Inflammatory macrophage treated with lipopolysaccharide for 1 hour (primary cell): Measurements from ENCODE around the gene SLC25A34.

ENCODE experiments used
- DNase-seq, 2 donors: peaks; one replicate each; pipeline ENCODE4 v3.0.0-alpha.2; 2020 to 2022

SLC25A34 gene

DNA sequence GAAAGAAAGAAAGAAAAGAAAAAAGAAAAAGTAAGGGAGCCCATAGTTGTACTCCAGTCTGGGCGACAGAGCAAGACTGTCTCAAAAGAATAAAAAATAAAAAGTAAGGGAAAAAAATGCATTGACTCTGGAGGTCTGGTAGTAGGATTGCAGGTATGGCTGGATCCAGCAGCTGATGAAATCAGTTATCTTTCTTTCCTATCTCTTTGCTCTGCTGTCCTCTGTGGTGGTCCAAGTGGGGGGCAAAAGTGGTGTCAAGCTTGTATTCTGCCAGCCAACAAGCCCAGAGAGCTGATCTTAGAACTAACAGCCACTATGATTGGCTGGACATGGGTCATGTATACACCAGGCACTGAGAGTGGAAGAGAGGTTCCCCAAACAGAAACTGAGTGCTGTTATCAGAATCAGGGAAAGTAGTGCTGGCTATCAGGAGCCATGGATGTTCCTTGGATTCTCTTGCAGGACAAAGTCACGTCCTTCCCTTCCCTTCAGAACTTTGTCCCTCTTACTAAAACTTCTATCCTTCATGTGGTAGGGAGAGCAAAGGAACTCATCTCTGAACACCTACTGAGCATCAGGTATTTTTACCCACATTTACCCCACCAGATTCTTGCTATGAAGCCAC, 19.1 kb downstream of the SLC25A34 start:
- no peak for DNase-seq

DNA sequence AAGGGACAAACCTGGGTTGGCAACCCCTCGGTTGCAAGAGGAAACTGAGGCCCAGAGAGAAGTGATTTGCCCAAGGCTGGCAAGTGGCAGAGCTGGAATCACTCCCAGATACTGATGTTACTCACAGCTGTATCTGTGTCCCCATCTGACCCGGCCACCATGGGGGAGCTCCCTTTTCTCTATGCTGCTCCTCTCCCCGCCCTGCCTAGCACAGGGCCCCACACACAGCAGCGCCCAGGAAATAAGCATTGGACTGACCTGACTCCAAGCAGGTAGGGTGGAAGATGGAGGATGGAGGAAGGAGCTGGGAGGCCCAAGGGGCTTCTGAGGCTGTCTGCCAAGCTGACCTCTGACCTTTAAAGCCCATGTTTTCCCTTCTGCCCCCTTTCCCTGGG, 19.6 kb downstream of the SLC25A34 start:
- DNase-seq = no peak

DNA sequence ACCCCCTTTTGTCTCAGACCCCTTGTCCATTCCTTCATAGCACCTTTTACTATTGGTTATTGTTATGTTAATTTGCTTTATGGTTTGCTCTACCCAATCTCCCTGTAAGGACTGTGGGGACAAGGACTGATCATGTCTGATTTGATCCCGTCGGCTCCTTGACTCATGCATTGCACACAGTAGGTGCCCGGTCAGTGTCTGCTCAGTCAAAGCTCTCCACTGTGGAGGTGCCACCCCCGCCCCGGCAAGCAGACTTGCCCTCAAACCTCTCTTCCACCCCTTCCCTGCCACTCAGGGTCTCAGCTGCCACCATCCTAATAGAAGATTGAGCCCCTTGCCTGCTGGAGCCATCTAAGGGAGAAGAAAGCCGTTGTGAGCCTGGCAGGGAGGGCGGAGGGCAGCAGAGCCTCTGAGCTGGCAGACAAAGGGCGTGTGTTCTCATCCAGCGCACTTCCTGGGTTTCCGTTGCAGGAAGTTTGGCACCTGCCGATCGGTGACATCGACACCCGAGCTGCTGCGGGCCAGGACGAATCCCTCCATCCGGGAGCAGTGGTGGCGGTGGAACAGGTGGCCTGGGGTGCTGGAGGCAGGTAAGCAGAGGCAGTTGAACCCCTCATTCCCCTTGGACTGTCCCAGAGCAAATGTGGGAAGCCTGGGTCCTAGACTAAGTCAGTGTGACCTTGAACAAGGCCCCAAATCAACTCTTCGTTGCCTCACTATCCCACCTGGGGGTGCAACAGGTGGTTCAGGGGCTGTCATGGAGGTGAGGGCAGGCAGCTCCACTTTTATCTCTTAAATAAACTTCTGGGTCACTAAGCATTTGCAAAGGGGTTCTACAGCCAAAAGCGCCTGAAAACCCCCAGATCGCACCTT, 20.3 kb downstream of the SLC25A34 start:
- no peak for DNase-seq

DNA sequence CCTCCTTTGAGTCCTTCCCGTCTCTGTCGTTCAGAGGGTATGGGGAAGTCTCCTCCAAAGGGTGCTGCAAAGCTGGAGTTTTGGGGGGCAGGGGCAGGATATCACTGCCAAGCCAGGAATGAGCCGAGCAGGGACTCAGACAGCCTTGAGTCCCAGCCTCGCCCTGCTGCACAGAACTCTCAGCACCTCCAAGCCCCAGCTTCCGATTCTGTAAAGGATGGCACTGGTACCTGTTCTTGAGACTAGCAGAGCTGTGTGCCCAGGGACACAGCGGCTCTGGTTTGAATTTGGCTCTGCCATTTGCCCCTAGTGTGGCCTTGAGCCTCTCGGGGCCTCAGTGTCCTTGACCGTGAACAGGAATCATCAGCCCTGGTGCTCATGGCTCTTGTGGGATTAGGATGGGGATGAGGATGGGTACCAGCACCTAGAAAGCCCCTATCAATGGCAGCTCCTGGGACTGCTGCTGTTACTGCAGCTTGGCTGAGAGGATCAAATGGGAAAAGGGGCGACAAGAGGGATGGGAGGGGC, 21.0 kb downstream of the SLC25A34 start:
- DNase-seq = peak in 1 of 2 donors; percentile 11

DNA sequence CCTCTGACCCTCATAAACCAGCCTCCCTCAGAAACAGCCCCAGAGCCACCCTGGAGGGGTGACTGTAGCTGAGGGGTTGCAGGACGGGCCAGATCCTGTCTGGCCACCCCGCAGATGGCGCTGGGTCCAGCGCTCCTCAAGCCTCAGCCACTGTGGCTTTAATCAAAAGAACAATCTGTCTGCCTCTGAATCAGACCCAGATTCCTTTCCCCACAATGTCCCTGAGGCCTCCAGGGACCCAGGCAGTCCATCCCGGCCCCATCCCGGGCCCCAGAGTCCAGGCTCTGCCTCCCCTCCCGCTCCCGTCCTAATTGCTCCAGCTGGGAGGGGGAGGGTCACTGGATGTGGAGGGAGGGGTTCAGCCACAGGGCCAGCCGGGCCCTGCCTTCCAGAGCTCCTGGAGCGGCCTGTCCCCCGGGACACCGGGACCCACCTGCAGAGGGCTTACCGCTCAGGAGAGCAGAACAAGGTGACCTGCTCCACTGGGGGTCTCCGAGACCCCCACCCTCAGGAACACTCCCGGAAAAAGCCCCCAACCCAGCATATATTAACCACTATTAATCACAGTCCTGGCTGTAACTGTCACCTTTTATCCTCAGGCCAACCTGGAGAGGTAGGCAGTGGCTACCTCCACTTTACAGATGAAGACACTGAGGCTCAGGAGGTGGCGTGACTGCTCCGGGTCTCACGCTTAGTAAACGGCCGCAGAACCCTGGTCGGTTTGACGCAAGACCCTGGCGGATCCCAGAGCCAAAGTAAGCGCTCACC, 21.7 kb downstream of the SLC25A34 start:
- DNase-seq = no peak

DNA sequence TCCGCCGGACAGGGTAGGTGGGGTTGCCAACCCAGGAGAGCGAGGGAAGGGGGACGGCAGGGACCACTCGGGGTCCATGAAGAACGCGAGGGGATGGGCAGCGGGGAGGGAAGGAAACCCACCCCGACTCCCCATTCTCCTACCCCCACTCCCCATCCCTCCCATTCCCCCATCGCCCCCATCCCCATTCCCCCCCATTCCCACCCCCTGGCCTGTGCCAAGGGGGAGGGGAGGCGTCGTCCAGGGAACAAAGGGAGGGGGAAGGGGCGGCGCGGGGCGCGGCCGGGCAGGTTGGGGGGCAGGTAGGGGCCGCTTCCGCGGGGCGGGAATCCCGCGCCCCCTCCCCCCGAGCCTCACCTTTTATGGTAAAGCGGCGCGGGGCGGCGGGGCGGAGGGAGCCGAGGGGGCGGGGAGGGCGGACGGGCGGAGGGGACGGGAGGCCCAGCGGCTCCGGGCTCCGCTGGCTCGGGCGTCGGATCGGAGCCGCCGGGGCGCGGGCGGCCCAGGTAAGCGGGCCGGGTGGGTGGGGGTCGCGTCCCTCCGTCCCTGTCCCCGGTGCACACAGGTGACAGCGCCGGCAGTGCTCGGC, 22.4 kb downstream of the SLC25A34 start, which contains the start of gene FBLIM1:
Gene FBLIM1, plus strand, starts transcription at position 453 of the 589 bp plus-strand sequence. CDS start 6,189 bp downstream, outside the sequence.
- no peak for DNase-seq

DNA sequence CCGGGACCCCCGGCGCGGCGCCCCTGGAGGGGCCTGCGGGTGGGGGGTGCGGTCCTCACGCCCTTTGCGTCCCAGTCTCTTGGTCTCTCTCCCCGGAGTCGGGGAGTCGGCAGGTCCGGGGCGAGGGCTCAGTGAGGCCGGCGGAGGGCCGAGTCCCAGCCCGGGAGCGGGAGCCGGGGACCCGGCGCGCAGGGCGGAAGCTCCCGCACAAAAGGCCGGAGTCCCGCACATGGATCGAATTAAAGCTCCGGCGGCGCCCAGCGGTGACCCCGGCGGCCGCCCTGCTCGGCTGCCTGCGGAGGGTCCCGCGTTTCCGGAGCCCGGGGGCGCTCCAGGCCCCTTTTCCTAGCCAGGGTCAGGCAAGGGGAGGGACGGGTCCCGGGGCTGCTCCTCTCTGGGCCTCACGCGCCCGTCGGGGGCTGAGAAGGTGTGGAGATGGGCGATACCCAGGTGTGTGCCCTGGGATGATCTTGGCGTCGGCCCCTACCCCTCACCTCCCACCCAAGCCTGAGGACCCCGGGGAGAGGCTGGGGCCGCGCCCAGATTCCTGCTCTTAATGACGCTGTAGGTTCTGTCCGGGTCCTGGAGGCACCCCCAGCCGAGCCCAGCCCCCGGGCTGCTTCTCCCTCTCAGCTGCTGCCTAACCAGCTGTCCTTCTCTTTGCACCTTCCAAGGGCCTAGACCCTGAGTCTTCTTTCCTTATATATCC, 23.0 kb downstream of the SLC25A34 start:
- no peak for DNase-seq

DNA sequence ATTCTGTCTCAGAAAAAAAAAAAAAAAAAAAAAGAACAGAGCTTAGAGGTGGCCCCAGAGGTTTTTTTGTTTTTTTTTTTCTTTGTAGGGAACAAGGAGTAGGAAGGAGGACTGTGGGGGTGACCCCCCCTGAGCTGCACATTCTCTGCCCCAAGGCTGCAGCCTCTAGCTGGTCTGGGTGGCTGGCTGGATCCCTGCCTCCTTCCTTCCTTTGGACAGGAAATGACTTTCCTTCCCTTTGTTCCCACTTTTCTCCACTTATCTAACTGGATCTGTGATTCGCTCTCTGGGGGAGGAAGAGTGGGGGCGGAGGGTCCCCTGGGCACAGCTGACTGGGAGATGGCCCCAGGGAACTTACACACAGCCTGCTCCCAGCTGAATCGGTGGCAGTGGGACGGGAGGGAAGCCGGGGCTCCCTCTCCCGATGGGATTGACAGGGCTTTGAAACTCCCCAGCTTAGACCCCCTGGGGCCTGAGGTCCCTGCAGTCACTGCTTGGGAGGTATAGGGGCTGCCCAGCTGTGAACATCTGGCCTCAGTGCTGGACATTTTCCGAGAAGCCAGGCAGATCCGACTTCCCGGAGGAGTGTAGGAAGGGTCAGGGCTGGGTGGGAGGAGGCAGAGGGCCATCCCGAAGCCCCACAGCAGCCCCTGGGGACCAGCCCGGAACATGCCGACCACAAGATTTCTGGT, 24.6 kb downstream of the SLC25A34 start:
- DNase-seq = no peak

DNA sequence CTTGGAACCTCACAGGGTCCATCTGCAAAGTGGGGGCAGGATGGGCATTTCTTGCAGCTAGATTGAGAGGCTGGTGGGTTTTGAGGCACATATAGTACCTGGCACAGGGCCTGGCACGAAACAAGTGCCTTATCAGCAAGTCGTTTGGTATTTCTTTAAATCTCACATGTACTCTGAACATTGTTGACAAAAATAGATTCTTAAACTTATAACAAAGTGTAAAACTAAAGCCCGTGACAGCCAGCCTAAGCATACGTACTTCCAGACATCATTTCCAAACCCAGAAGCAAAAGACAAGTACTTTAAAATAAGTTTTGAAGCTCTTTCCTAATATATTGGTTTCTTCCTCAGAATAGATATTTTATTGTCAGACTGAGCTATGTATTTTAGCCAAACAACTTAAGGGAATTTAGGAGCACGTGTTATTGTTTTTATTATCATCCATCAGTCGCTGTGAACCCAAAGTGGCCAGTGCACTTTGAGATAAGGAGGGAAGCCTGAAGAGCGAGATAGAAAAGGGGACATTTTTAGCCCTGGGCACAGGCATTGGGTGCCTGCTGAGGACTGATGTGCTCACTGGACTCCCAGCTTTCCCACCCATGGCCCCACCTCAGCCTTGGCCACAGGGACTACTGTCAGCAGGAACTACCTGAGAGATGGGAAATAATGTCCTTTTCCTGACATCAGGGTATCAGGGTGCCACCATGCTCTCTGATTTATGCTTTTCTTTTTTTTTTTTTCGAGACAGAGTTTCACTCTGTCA, 25.5 kb downstream of the SLC25A34 start:
- no peak for DNase-seq

DNA sequence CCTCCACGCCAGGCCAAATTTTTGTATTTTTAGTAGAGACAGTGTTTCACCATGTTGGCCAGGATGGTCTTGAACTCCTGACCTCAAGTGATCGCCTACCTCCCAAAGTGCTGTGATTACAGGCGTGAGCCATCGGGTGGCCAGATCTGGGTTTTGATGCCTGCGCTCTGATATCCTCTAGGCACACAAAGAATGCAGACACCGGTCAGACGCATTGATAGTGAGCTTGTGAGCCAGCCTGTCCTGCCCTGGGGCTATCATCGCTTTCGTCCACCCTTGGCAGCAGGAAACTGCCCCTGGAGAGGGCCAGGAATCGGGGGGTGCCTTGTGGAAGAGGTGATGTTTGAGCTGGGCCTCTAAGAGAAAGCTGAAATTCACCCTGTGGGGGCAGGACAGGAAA, 26.5 kb downstream of the SLC25A34 start:
- DNase-seq = no peak

DNA sequence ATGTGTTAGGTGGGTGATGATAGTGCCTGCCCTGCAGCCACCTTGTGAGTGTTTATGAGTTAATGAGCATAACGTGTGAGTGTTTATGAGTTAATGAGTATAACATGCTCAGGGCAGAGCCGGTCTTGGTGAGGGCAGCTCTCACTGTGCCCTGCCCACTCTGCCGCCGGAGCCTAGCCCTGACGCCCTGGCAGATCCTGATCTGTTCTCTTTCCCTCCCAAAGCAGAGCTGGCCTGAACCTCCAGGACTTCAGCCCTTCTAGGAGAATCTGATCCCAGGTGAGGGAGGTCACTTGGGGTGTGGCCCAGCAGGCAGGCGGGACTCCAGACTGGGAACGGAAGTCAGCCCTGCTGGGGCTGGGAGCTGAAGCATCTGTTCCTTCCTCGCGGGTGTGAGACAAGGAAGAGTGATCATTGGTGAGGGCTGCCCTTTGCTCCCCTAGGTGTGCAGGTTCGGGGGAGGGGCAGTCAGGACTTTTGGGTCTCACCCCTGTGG, 28.3 kb downstream of the SLC25A34 start:
- DNase-seq = no peak

DNA sequence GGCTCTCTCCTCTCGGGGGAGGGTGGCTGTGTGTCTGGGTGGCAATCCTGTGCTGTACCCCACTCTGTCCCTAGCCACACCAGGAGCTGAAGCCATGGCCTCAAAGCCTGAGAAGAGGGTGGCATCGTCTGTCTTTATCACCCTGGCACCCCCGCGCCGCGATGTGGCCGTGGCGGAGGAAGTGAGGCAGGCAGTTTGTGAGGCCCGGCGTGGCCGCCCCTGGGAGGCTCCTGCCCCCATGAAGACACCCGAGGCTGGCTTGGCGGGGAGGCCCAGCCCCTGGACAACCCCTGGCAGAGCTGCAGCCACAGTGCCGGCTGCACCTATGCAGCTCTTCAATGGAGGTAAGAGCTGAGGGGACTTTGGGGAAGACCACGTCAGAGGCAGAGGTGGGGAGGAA, 28.8 kb downstream of the SLC25A34 start:
- DNase-seq = no peak

DNA sequence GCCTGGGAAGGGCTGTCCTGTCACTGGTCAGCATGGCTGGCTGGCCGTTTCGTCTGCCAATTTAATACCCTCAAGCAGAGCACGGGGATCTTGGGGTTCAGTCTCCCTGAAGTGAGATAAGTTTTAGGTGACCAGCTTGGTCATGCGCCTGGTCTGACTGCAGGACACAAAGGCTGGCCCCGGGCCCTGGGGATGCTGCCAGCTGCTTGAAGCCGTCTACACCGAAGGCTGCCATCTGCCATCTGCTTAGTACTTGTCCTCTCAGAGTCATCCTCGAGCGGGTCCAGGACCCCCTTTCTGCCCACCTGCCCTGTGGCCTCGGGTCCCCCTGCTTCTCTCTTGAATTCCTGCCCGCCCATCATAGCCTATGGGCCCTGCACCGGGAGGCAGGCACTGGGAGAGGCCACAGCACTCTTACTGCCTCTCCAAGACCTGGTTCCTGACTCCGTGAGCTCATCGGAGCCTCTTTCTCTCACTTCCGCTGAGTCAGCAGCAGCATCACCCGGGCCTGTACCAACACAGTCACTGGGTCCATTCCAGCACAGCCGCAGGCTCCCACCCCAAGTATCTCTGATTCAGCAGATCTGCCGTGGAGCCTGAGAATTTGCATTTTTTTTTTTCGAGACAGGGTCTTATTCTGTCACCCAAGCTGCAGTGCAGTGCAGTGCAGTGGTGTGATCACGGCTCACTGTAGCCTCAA, 29.6 kb downstream of the SLC25A34 start:
- no peak for DNase-seq

DNA sequence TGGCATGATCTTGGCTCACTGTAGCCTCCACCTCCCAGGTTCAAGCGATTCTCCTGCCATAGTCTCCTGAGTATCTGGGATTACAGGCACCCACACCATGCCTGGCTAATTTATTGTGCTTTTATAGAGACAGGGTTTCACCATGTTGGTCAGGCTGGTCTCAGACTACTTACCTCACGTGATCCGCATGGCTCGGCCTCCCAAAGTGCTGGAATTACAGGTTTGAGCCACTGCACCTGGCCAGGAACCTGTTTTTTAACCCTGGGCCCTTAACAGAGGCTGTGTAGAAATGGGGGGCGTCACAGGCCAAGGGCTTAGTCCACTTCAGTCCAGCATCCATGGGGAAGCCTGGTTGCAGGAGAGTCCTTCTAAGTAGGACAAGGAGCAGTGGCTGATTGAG, 31.9 kb downstream of the SLC25A34 start:
- no peak for DNase-seq

DNA sequence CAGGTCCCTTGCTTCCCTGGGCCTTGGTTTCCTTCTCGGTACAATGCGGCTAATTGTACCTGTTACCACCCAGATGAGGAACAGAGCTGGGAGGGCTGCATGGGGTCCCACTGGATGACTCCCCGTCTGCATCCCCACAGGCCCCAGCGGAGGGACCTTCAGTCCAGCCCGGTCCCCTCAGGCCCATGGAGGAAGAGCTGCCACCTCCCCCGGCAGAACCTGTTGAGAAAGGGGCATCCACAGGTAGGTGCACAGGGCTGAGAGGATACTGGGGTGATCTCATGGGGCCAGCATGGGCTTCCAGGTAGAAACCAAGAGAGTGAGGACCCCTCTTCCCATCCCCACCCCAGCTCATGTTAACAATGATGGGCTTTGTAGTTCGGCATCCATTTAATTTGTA, 32.3 kb downstream of the SLC25A34 start:
- no peak for DNase-seq

DNA sequence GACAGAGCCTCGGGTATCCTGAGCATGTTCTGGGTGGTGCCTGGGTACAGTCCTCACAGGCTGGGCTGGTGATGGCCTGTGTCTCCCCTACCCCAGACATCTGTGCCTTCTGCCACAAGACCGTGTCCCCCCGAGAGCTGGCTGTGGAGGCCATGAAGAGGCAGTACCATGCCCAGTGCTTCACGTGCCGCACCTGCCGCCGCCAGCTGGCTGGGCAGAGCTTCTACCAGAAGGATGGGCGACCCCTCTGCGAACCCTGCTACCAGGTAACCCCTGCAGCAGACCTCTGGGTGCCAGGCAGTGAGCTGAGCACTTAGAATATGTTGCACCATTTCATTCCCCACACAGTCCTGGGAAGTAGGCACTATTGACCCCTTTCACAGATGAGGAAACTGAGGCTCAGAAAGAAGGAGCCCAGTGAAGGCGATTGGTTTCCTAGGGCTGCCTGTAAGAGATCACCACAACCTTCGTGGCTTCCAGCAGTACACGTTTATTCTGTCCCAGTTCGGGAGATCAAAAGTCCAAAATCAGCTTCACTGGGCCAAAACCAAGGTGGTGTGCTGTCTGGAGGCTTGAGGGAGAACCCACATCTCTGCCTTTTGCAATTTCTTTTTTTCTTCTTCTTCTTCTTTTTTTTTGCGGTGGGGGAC, 34.4 kb downstream of the SLC25A34 start:
- DNase-seq = no peak

DNA sequence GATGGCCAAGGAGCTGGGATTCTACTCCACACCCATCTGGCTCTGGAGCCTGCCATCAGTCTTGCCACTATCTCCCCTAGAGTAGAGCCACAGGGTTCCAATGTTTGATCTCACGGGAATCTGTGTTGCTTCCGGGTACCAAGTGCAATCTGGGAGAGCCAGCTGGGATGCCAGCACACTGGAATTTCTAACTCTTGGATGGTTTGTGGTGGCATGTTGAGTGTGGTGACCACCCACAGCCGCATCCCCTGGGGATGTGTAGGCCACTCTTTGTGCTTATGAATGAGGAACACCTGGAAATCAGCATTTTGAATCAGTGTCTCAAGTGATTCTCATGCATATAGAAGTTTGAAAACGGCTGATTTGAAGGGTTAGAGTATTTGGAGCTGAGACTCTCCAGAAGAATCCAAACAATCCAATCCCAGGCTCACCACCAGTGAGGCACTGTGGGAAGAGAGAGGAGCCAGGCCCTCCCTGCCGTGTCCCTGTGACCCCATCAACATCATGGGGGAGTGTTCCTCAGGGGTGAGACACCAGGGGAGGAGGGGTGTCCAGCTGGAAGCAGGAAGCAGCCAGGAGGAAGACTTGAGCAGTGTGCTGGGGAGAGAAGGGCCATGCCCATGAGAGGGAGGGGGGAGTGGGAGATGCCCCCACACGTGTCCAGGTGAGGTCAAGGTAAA, 35.9 kb downstream of the SLC25A34 start:
- DNase-seq = no peak

DNA sequence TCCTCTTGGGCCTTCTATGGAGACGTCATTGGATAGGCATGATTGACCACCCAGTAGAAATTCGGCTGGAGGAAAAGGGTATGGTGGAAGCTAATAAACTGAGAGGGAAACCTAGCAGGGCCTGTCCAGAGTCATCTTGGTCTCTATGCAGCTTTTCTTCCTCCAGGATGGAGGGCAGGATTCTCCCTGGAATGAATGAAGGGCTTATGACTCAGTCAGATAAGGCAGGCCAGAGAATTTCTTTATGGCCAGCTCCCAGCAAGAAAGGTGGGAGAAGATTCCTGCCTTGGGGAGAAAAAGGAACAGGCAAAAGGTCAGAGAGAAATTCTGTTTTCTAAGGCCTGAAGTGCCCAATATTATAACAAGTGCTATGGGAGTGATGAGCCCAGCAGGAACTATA, 39.6 kb downstream of the SLC25A34 start:
- no peak for DNase-seq
